ENCODE measurements around the gene ATP8A2. TPM values are rescaled to one million over a fixed set of nuclear protein-coding genes. Genes with fewer than 3 reads are reported as not detected.
"Not testable (repeated sequence)": the region's sequence is repeated elsewhere in the genome, so short reads cannot be mapped to it uniquely, and the experiment has no call there.

The ATP8A2 gene
- total and polyA plus RNA-seq, 2 of the 4 experiments (the other 2 are of a cell fraction), result 0.02 to 0.18 TPM

DNA sequence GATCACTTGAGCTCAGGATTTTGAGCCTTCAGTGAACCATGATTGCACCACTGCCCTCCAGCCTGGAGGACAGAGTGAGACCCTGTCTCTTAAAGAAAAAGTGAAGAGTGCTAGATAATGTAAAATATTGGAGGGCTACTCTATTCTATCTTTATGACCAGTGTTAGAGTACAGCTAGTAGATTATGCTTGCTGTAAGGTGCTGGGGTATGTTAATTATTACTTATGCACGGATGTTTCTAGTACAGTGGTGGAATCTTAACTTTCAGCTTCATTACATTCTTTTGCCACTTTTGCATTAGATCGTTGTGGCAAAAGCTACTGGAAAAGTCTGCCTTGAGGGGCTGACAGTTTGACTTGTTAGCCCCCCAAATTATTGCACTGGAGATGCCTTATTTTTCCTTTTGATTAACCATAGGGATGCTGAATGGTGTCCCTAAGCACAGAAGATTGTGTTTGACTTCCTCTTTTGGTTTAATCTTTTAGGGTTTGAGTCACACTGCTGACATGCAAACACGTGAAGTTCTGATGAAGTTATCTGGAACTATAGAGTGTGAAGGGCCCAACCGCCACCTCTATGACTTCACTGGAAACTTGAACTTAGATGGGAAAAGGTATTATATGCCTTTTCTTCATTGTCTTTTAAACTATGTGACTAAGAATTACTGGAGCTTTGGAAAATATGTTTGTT, 169.8 kb downstream of the ATP8A2 start:
- in situ Hi-C loops (cut with MboI; ENCODE audit: low sequenced_read_pairs) (no loop called here), dilution Hi-C loops (cut with HindIII; ENCODE audit: low sequenced_read_pairs, unreplicated experiment) (no loop called here), intact Hi-C loops (cut with micrococcal nuclease) (no loop called here)
- Histone ChIP-seq H3K9me3 (ENCODE audit: control insufficient read depth, insufficient read depth, low read length) (no peaks in the 10 kb centered on the region), H3K9me1 (ENCODE audit: insufficient read depth, low read length) (no peaks in the 10 kb centered on the region), H3K56ac (ENCODE audit: extremely low read depth, insufficient read depth, low read length) (no peak overlapping the region), H3K18ac (ENCODE audit: low read depth, low read length) (no peak overlapping the region), H2BK15ac (ENCODE audit: low read depth, low read length) (no peak overlapping the region), H3K36me3 (ENCODE audit: control insufficient read depth, insufficient read depth, low read length) (no peaks in the 10 kb centered on the region), H4K20me1 (ENCODE audit: insufficient read depth, low read length) (no peaks in the 10 kb centered on the region), H4K5ac (ENCODE audit: low read depth, low read length) (no peak overlapping the region), H3K4me2 (ENCODE audit: low read depth, low read length) (no peak overlapping the region), H2BK120ac (ENCODE audit: low read depth, low read length) (no peak overlapping the region), H2AK5ac (ENCODE audit: low read depth, low read length) (no peak overlapping the region), H3K79me1 (ENCODE audit: low read depth in 1 of 2, low read length in 2 of 2) (no peaks in the 10 kb centered on the region), H4K91ac (ENCODE audit: insufficient read depth, low read depth, low read length) (no peak overlapping the region), H2AK9ac (replicated peaks; ENCODE audit: low read depth, low read length, poor library complexity) (no peak overlapping the region), H3K9ac (ENCODE audit: low read depth, low read length) (no peak overlapping the region), H4K8ac (ENCODE audit: low read depth in 2 of 2, low read length in 2 of 2) (no peak overlapping the region), H3K4me3 (ENCODE audit: insufficient read depth, low read depth, low read length) (no peak overlapping the region), H2BK20ac (ENCODE audit: low read depth, low read length) (no peak overlapping the region), H3K27ac (ENCODE audit: insufficient read depth, low read length) (no peak overlapping the region), H2AFZ (replicated peaks; ENCODE audit: low read length, poor library complexity) (no peak overlapping the region), H3K4me1 (ENCODE audit: control insufficient read depth, insufficient read depth, low read length) (no peaks in the 10 kb centered on the region), H3K14ac (replicated peaks; ENCODE audit: low read depth, low read length) (no peak overlapping the region), H3K23ac (ENCODE audit: low read depth, low read length) (no peak overlapping the region), H2BK5ac (ENCODE audit: low read depth, low read length, poor library complexity, severe bottlenecking) (no peak overlapping the region), H3K27me3 (ENCODE audit: control insufficient read depth, insufficient read depth, low read length) (no peaks in the 10 kb centered on the region), H3K4ac (ENCODE audit: low read depth, low read length) (no peak overlapping the region)
- whole genome bisulfite sequencing, 2 experiments (ENCODE audit: extremely low coverage in 2 of 2, insufficient read length in 1 of 2), result no CpG with 5 or more reads among the region's 4 CpGs
- BruUV-seq (replicated peaks), result no TSS peak
- DNase-seq (no peak), ATAC-seq (ENCODE audit: low read depth) (no peak)
- ChIA-PET CTCF (interaction anchor here (0.6 to 0.9 kb wide), 2 partner anchors 33 to 119 kb away, joined by 3 read pairs; no protein-coding TSS in a partner anchor), POLR2A (ENCODE audit: unreplicated experiment) (no interaction called here)
- TF ChIP-seq RAD21 (IDR thresholded peaks at IDR 0.05; ENCODE audit: low read length), result no peak
- TF ChIP-seq, protein P1, sequence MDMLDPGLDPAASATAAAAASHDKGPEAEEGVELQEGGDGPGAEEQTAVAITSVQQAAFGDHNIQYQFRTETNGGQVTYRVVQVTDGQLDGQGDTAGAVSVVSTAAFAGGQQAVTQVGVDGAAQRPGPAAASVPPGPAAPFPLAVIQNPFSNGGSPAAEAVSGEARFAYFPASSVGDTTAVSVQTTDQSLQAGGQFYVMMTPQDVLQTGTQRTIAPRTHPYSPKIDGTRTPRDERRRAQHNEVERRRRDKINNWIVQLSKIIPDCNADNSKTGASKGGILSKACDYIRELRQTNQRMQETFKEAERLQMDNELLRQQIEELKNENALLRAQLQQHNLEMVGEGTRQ (IDR thresholded peaks at IDR 0.05; ENCODE audit: low read depth, low read length), result no peak
- TF ChIP-seq, protein P2, sequence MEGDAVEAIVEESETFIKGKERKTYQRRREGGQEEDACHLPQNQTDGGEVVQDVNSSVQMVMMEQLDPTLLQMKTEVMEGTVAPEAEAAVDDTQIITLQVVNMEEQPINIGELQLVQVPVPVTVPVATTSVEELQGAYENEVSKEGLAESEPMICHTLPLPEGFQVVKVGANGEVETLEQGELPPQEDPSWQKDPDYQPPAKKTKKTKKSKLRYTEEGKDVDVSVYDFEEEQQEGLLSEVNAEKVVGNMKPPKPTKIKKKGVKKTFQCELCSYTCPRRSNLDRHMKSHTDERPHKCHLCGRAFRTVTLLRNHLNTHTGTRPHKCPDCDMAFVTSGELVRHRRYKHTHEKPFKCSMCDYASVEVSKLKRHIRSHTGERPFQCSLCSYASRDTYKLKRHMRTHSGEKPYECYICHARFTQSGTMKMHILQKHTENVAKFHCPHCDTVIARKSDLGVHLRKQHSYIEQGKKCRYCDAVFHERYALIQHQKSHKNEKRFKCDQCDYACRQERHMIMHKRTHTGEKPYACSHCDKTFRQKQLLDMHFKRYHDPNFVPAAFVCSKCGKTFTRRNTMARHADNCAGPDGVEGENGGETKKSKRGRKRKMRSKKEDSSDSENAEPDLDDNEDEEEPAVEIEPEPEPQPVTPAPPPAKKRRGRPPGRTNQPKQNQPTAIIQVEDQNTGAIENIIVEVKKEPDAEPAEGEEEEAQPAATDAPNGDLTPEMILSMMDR (conservative IDR thresholded peaks at IDR 0.05; ENCODE audit: low read depth, low read length), result no peak
- TF ChIP-seq FOS (IDR thresholded peaks at IDR 0.05; ENCODE audit: low read depth, low read length), result no peak

DNA sequence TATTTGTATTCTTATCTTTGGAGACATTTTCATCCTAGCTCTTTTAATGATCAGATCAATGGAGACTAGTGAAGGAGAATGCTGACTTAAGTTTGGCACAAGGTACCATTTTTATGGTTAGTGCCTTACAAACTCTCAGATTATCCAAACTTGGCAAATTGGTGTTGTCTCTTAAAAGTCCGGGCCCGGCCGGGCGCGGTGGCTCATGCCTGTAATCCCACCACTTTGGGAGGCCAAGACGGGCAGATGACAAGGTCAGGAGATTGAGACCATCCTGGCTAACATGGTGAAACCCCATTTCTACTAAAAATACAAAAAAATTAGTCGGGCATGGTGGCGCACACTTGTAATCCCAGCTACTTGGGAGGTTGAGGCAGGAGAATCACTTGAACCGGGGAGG, 177.2 kb downstream of the ATP8A2 start:
- BruUV-seq (replicated peaks); H2BK5ac ChIP-seq (ENCODE audit: low read depth, low read length, poor library complexity, severe bottlenecking); H3K4ac ChIP-seq (ENCODE audit: low read depth, low read length); in situ Hi-C loops (cut with MboI; ENCODE audit: low sequenced_read_pairs); H3K27me3 ChIP-seq (ENCODE audit: control insufficient read depth, insufficient read depth, low read length); H4K91ac ChIP-seq (ENCODE audit: insufficient read depth, low read depth, low read length); H4K5ac ChIP-seq (ENCODE audit: low read depth, low read length); DNase-seq; H2AFZ ChIP-seq (replicated peaks; ENCODE audit: low read length, poor library complexity); H3K23ac ChIP-seq (ENCODE audit: low read depth, low read length); H3K36me3 ChIP-seq (ENCODE audit: control insufficient read depth, insufficient read depth, low read length); H2BK20ac ChIP-seq (ENCODE audit: low read depth, low read length); H3K18ac ChIP-seq (ENCODE audit: low read depth, low read length); H3K56ac ChIP-seq (ENCODE audit: extremely low read depth, insufficient read depth, low read length); H2BK15ac ChIP-seq (ENCODE audit: low read depth, low read length); H2AK9ac ChIP-seq (replicated peaks; ENCODE audit: low read depth, low read length, poor library complexity); ATAC-seq (ENCODE audit: low read depth); H3K9me1 ChIP-seq (ENCODE audit: insufficient read depth, low read length); intact Hi-C loops (cut with micrococcal nuclease); H3K4me3 ChIP-seq (ENCODE audit: insufficient read depth, low read depth, low read length); H3K14ac ChIP-seq (replicated peaks; ENCODE audit: low read depth, low read length); H3K4me1 ChIP-seq (ENCODE audit: control insufficient read depth, insufficient read depth, low read length); H4K8ac ChIP-seq (ENCODE audit: low read depth in 2 of 2, low read length in 2 of 2); CTCF ChIA-PET; H4K20me1 ChIP-seq (ENCODE audit: insufficient read depth, low read length); H2AK5ac ChIP-seq (ENCODE audit: low read depth, low read length); H3K9me3 ChIP-seq (ENCODE audit: control insufficient read depth, insufficient read depth, low read length); H2BK120ac ChIP-seq (ENCODE audit: low read depth, low read length); dilution Hi-C loops (cut with HindIII; ENCODE audit: low sequenced_read_pairs, unreplicated experiment); H3K4me2 ChIP-seq (ENCODE audit: low read depth, low read length); H3K79me1 ChIP-seq (ENCODE audit: low read depth in 1 of 2, low read length in 2 of 2); H3K9ac ChIP-seq (ENCODE audit: low read depth, low read length); H3K27ac ChIP-seq (ENCODE audit: insufficient read depth, low read length): not testable (repeated sequence)
- WGBS, 2 experiments (ENCODE audit: extremely low coverage in 2 of 2, insufficient read length in 1 of 2), result no CpG with 5 or more reads among the region's 9 CpGs
- POLR2A ChIA-PET (ENCODE audit: unreplicated experiment), result interaction anchor here (0.6 kb wide), 1 partner anchor 953 kb away, joined by 3 read pairs; no protein-coding TSS in a partner anchor
